OCI-LY3 (cell line): ENCODE data around the gene RGL1.

Source experiments
- H2AFZ ChIP-seq: fragments of 200-600, 300-600 bp; shearing (Covaris generic); 2 replicates; pipeline ENCODE4 v1.6.0; 2014; ENCODE audit warnings: antibody characterized with exemption, low read depth, low read length
- H3K27ac ChIP-seq: fragments of 200-600, 300-600 bp; sonication (generic); 2 replicates; pipeline ENCODE4 v1.5.1; 2014; ENCODE audit warnings: mild to moderate bottlenecking, low read length, moderate library complexity, mixed read lengths
- H3K27me3 ChIP-seq: fragments of 200-600, 300-600 bp; sonication (generic); 2 replicates; pipeline ENCODE4 v1.6.1; 2014; ENCODE audit warnings: low read depth, low read length, mixed read lengths
- H3K36me3 ChIP-seq: fragments of 200-600, 300-600 bp; sonication (generic); replicated peaks from 2 replicates; pipeline ENCODE3; 2014; ENCODE audit warnings: low read depth, low read length, mixed read lengths
- H3K4me1 ChIP-seq: fragments of 300-600, 200-600 bp; sonication (generic); 2 replicates; pipeline ENCODE4 v1.6.1; 2014; ENCODE audit warnings: low read length, mixed read lengths
- H3K4me2 ChIP-seq: fragments of 200-600, 300-600 bp; sonication (generic); 2 replicates; pipeline ENCODE4 v1.6.1; 2014; ENCODE audit warnings: low read length, mixed read lengths
- H3K4me3 ChIP-seq: fragments of 300-600, 200-600 bp; sonication (generic); 2 replicates; pipeline ENCODE4 v1.5.1; 2014; ENCODE audit warnings: antibody characterized with exemption, mild to moderate bottlenecking, low read length, moderate library complexity
- H3K79me2 ChIP-seq: fragments of 300-600, 200-600 bp; shearing (Covaris generic); 2 replicates; pipeline ENCODE4 v1.6.1; 2014; ENCODE audit warnings: mild to moderate bottlenecking, low read length, mixed read lengths
- H3K9ac ChIP-seq: fragments of 300-600, 200-600 bp; shearing (Covaris generic); 2 replicates; pipeline ENCODE4 v1.6.0; 2014; ENCODE audit warnings: mild to moderate bottlenecking, low read length, moderate library complexity
- H3K9me3 ChIP-seq: fragments of 200-600, 300-600 bp; shearing (Covaris generic); 2 replicates; pipeline ENCODE4 v1.6.1; 2014; ENCODE audit warnings: low read length, mixed read lengths; ENCODE audit not compliant: insufficient read depth
- H4K20me1 ChIP-seq: fragments of 200-600, 300-600 bp; sonication (generic); 2 replicates; pipeline ENCODE4 v1.6.1; 2016; ENCODE audit warnings: low read length, mixed read lengths; ENCODE audit not compliant: insufficient read depth
- CTCF ChIP-seq: fragments of 200-600, 300-600 bp; sonication (generic); IDR thresholded peaks from 2 replicates; pipeline ENCODE4 v1.5.1; 2014; ENCODE audit warnings: antibody characterized with exemption, low read length, low read depth
- EZH2phosphoT487 ChIP-seq: fragments of 200-600 bp; shearing (Covaris generic); IDR thresholded peaks from 2 replicates; pipeline ENCODE4 v1.6.1; 2018; ENCODE audit warnings: antibody characterized with exemption, mixed run types, low read depth

RGL1 gene

GRCh38 chr1:183968386-183968785, 163.5 kb downstream of the RGL1 start:
- Histone ChIP-seq H3K4me1 (no peaks in the 10 kb centered on the region), H2AFZ (no peak overlapping the region), H3K9ac (no peak overlapping the region), H4K20me1 (no peaks in the 10 kb centered on the region), H3K27me3 (0 out of 2 replicates have a peak, but pooled peaks cover 12% of the 10 kb centered on the region), H3K36me3 (no peaks in the 10 kb centered on the region), H3K27ac (no peak overlapping the region), H3K9me3 (no peaks in the 10 kb centered on the region), H3K4me2 (no peak overlapping the region), H3K4me3 (no peak overlapping the region), H3K79me2 (no peaks in the 10 kb centered on the region)
- TF ChIP-seq CTCF, result no peak
- no peak for TF ChIP-seq EZH2phosphoT487

DNA sequence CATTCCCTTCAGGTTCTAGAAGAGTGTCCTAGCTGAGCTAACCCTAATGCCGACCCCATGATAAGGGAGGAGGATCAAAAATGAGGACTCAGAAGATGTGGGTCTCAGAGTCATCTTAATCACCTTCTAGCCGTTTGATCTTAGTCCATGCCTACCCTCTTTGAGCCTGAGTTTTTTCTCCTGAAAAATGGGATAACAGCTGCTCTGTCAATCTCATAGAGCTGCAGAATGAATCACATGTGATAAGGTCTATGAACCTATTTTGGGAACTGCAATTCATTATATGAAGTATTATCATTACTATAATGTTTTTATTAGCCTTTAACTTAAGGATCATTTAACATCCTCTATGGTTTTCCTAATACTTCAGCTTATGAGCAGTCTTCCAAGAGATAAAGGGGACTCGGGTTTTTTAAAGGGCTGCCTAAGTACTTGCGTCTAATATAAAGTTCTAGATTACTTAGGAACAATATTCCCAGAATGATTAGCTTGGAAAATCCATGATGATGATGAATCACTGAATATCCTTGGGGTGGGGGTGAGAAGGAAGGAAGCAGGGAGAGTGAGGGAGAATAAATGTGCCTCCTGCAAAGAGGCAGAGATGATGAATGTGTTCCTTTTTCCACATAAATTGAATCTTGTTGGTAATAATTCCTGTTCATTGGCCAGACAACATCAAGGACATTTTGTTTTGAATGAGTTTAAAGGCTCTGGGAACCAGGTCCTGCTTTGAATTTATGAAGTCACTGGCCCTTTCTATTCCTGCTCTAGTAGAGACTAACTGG, 165.8 kb downstream of the RGL1 start:
- Histone ChIP-seq H3K4me2 (no peak overlapping the region), H3K36me3 (no peaks in the 10 kb centered on the region), H3K27ac (no peak overlapping the region), H3K4me1 (no peaks in the 10 kb centered on the region), H3K9me3 (no peaks in the 10 kb centered on the region), H3K9ac (no peak overlapping the region), H3K79me2 (no peaks in the 10 kb centered on the region), H3K27me3 (0 out of 2 replicates have a peak, but pooled peaks cover 1% of the 10 kb centered on the region), H3K4me3 (no peak overlapping the region), H4K20me1 (no peaks in the 10 kb centered on the region), H2AFZ (no peak overlapping the region)
- TF ChIP-seq EZH2phosphoT487 (no peak), CTCF (no peak)

DNA sequence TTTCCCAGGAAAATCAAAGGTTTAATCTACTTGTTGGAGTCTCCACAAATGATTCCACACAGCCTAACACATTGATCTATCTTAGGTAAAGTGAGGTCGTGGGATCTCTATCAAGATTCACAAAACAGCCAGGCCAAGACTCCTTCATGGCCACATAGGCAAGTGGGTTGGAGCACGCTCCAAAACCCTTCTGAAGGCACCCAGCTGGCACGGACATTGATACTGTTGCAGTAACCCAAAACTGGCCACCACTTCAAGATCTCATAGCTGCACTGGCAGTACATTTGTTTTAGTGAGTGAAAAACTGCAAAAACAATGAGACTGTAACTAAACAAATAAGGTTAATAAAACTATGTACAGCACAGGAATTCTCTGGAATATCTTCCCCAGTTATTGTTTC, 170.7 kb downstream of the RGL1 start:
- Histone ChIP-seq H3K9ac (no peak overlapping the region), H4K20me1 (no peaks in the 10 kb centered on the region), H3K27ac (no peak overlapping the region), H3K4me2 (no peak overlapping the region), H3K4me1 (no peaks in the 10 kb centered on the region), H3K9me3 (no peaks in the 10 kb centered on the region), H3K79me2 (no peaks in the 10 kb centered on the region), H3K36me3 (no peaks in the 10 kb centered on the region), H3K4me3 (no peak overlapping the region), H2AFZ (no peak overlapping the region), H3K27me3 (no peaks in the 10 kb centered on the region)
- TF ChIP-seq CTCF (no peak), EZH2phosphoT487 (no peak)

GRCh38 chr1:183977717-183978116, 172.8 kb downstream of the RGL1 start:
- Histone ChIP-seq H3K9ac (no peak overlapping the region), H3K9me3 (no peaks in the 10 kb centered on the region), H3K27ac (no peak overlapping the region), H3K4me3 (no peak overlapping the region), H4K20me1 (no peaks in the 10 kb centered on the region), H2AFZ (no peak overlapping the region), H3K36me3 (no peaks in the 10 kb centered on the region), H3K27me3 (no peaks in the 10 kb centered on the region), H3K4me1 (no peaks in the 10 kb centered on the region), H3K79me2 (no peaks in the 10 kb centered on the region), H3K4me2 (no peak overlapping the region)
- TF ChIP-seq CTCF (no peak), EZH2phosphoT487 (no peak)
